ENCODE measurements around the gene RIMS3.
"Not testable (repeated sequence)": the region's sequence is repeated elsewhere in the genome, so short reads cannot be mapped to it uniquely, and the experiment has no call there.

The RIMS3 gene

GRCh38 chr1:40665335-40666171 is at the start of gene RIMS3:
TSS of gene RIMS3 (minus strand) at chr1:40665682. CDS start at chr1:40641925, 23,757 bp downstream.
- peak; percentile 77 for DNase-seq (ENCODE audit: low read depth)

- no peak for DNase-seq (ENCODE audit: low read depth)
These were observed 47.5 kb upstream of the RIMS3 start for GRCh38 chr1:40712997-40713396.

- no peak for DNase-seq (ENCODE audit: low read depth)
These were observed 47.0 kb upstream of the RIMS3 start for GRCh38 chr1:40712405-40712944.

GRCh38 chr1:40711465-40712404 is 46.3 kb upstream of the RIMS3 start:
- no peak for DNase-seq (ENCODE audit: low read depth)

GRCh38 chr1:40710581-40711315 is 45.3 kb upstream of the RIMS3 start:
- no peak for DNase-seq (ENCODE audit: low read depth)

- no peak for DNase-seq (ENCODE audit: low read depth)
These were observed 44.4 kb upstream of the RIMS3 start for GRCh38 chr1:40709802-40710278.

- peak; percentile 54 for DNase-seq (ENCODE audit: low read depth)
These were observed 43.8 kb upstream of the RIMS3 start for GRCh38 chr1:40709100-40709801.

- no peak for DNase-seq (ENCODE audit: low read depth)
These were observed 43.2 kb upstream of the RIMS3 start for GRCh38 chr1:40708750-40709099.

GRCh38 chr1:40706626-40707025 is 41.1 kb upstream of the RIMS3 start:
- DNase-seq (ENCODE audit: low read depth) = no peak

GRCh38 chr1:40704817-40705733 is 39.6 kb upstream of the RIMS3 start:
- no peak for DNase-seq (ENCODE audit: low read depth)

GRCh38 chr1:40703316-40703715 is 37.8 kb upstream of the RIMS3 start:
- DNase-seq (ENCODE audit: low read depth) = no peak

- DNase-seq (ENCODE audit: low read depth) = not testable (repeated sequence)
These were observed 37.3 kb upstream of the RIMS3 start for GRCh38 chr1:40702810-40703209.

GRCh38 chr1:40701684-40702083 is 36.2 kb upstream of the RIMS3 start:
- DNase-seq (ENCODE audit: low read depth) = no peak

- no peak for DNase-seq (ENCODE audit: low read depth)
These were observed 34.3 kb upstream of the RIMS3 start for GRCh38 chr1:40699787-40700186.

GRCh38 chr1:40697436-40697835 is 32.0 kb upstream of the RIMS3 start:
- no peak for DNase-seq (ENCODE audit: low read depth)

- no peak for DNase-seq (ENCODE audit: low read depth)
These were observed 30.8 kb upstream of the RIMS3 start for GRCh38 chr1:40696294-40696693.

GRCh38 chr1:40694353-40694874 is 28.9 kb upstream of the RIMS3 start:
- DNase-seq (ENCODE audit: low read depth) = no peak

GRCh38 chr1:40693425-40693824 is 27.9 kb upstream of the RIMS3 start:
- no peak for DNase-seq (ENCODE audit: low read depth)

GRCh38 chr1:40692429-40692895 is 27.0 kb upstream of the RIMS3 start:
- no peak for DNase-seq (ENCODE audit: low read depth)

Data from activated T-cell treated with anti-CD3 and anti-CD28 coated beads for 1 hour (primary cell).